HUES48 (cell line): ENCODE data around the gene TIMP1.
A peak's percentile ranks its signal among the peaks of the same experiment; 100 is the strongest.

Experiments used
- H3K27ac ChIP-seq: one replicate; pipeline ENCODE4 v1.7.0; 2013; ENCODE audit warnings: low read depth, low read length, inconsistent platforms
- H3K27me3 ChIP-seq: 2 replicates; pipeline ENCODE4 v1.6.1; 2013; ENCODE audit warnings: mild to moderate bottlenecking, low read length; ENCODE audit not compliant: control insufficient read depth, insufficient read depth
- H3K36me3 ChIP-seq: 2 replicates; pipeline ENCODE4 v1.6.1; 2013; ENCODE audit warnings: low read length; ENCODE audit not compliant: control insufficient read depth, insufficient read depth
- H3K4me1 ChIP-seq: 2 replicates; pipeline ENCODE4 v1.6.1; 2013; ENCODE audit warnings: mild to moderate bottlenecking, low read length; ENCODE audit not compliant: control insufficient read depth, insufficient read depth
- H3K4me3 ChIP-seq: 2 replicates; pipeline ENCODE4 v1.5.1; 2013; ENCODE audit warnings: mild to moderate bottlenecking, low read depth, low read length
- H3K9ac ChIP-seq: 2 replicates; pipeline ENCODE4 v1.6.1; 2013; ENCODE audit warnings: mild to moderate bottlenecking, low read depth, low read length, moderate library complexity
- H3K9me3 ChIP-seq: 2 replicates; pipeline ENCODE4 v1.6.1; 2013; ENCODE audit warnings: low read length; ENCODE audit not compliant: control insufficient read depth, insufficient read depth

Gene TIMP1

GRCh38 chrX:47607091-47607490 lies 24.9 kb downstream of the TIMP1 start:
- H3K4me3 ChIP-seq = no peak overlapping the region
- peaks cover 29% of the 10 kb centered on the region for H3K9me3 ChIP-seq
- H3K36me3 ChIP-seq = no peaks in the 10 kb centered on the region
- H3K27ac ChIP-seq = no peak overlapping the region
- H3K4me1 ChIP-seq = no peaks in the 10 kb centered on the region
- H3K27me3 ChIP-seq = no peaks in the 10 kb centered on the region
- H3K9ac ChIP-seq = no peak overlapping the region

GRCh38 chrX:47608130-47608810 lies 26.0 kb downstream of the TIMP1 start:
- Histone ChIP-seq H3K27me3 (no peaks in the 10 kb centered on the region), H3K27ac (peak overlapping the region; percentile 60), H3K4me3 (no peak overlapping the region), H3K36me3 (no peaks in the 10 kb centered on the region), H3K4me1 (no peaks in the 10 kb centered on the region), H3K9me3 (peaks cover 29% of the 10 kb centered on the region), H3K9ac (no peak overlapping the region)

- peaks cover 35% of the 10 kb centered on the region for H3K9me3 ChIP-seq
- no peak overlapping the region for H3K4me3 ChIP-seq
- no peaks in the 10 kb centered on the region for H3K27me3 ChIP-seq
- H3K9ac ChIP-seq = no peak overlapping the region
- H3K36me3 ChIP-seq = no peaks in the 10 kb centered on the region
- H3K27ac ChIP-seq = no peak overlapping the region
- no peaks in the 10 kb centered on the region for H3K4me1 ChIP-seq
These were observed 28.3 kb downstream of the TIMP1 start for GRCh38 chrX:47610511-47610910.

- H3K4me1 ChIP-seq = no peaks in the 10 kb centered on the region
- H3K27ac ChIP-seq = no peak overlapping the region
- peaks cover 33% of the 10 kb centered on the region for H3K9me3 ChIP-seq
- no peaks in the 10 kb centered on the region for H3K36me3 ChIP-seq
- H3K4me3 ChIP-seq = no peak overlapping the region
- no peak overlapping the region for H3K9ac ChIP-seq
- no peaks in the 10 kb centered on the region for H3K27me3 ChIP-seq
These were observed 29.3 kb downstream of the TIMP1 start for GRCh38 chrX:47611489-47611888.

- H3K36me3 ChIP-seq = no peaks in the 10 kb centered on the region
- H3K27ac ChIP-seq = no peak overlapping the region
- no peaks in the 10 kb centered on the region for H3K27me3 ChIP-seq
- H3K9ac ChIP-seq = no peak overlapping the region
- H3K4me1 ChIP-seq = no peaks in the 10 kb centered on the region
- no peak overlapping the region for H3K4me3 ChIP-seq
- H3K9me3 ChIP-seq = peaks cover 31% of the 10 kb centered on the region
These were observed 29.7 kb downstream of the TIMP1 start for GRCh38 chrX:47611926-47612325.

- peaks cover 30% of the 10 kb centered on the region for H3K9me3 ChIP-seq
- H3K27ac ChIP-seq = no peak overlapping the region
- H3K9ac ChIP-seq = no peak overlapping the region
- no peaks in the 10 kb centered on the region for H3K4me1 ChIP-seq
- no peak overlapping the region for H3K4me3 ChIP-seq
- no peaks in the 10 kb centered on the region for H3K36me3 ChIP-seq
- no peaks in the 10 kb centered on the region for H3K27me3 ChIP-seq
These were observed 30.2 kb downstream of the TIMP1 start for GRCh38 chrX:47612418-47612817.

- Histone ChIP-seq H3K36me3 (no peaks in the 10 kb centered on the region), H3K4me1 (no peaks in the 10 kb centered on the region), H3K27me3 (no peaks in the 10 kb centered on the region), H3K9me3 (peaks cover 32% of the 10 kb centered on the region), H3K27ac (no peak overlapping the region), H3K4me3 (no peak overlapping the region), H3K9ac (no peak overlapping the region)
These were observed 30.8 kb downstream of the TIMP1 start for GRCh38 chrX:47613082-47613481.

- no peaks in the 10 kb centered on the region for H3K4me1 ChIP-seq
- H3K27ac ChIP-seq = no peak overlapping the region
- H3K36me3 ChIP-seq = no peaks in the 10 kb centered on the region
These were observed 32.4 kb downstream of the TIMP1 start for GRCh38 chrX:47614618-47615017.

GRCh38 chrX:47618923-47619485 lies 36.8 kb downstream of the TIMP1 start:
- peak overlapping the region; percentile 54 for H3K4me3 ChIP-seq
- no peaks in the 10 kb centered on the region for H3K27me3 ChIP-seq
- H3K9ac ChIP-seq = no peak overlapping the region

More at GRCh38 chrX:47614618-47615017, 32.4 kb downstream of the TIMP1 start:
- Histone ChIP-seq H3K4me3 (no peak overlapping the region), H3K27me3 (no peaks in the 10 kb centered on the region), H3K9me3 (peaks cover 29% of the 10 kb centered on the region), H3K9ac (no peak overlapping the region)

GRCh38 chrX:47619486-47620302 lies 37.5 kb downstream of the TIMP1 start, which contains the start of gene SYN1:
Gene SYN1, minus strand, starts transcription at chrX:47619857. Its CDS starts 129 bp downstream, at chrX:47619728.
- Histone ChIP-seq H3K9me3 (peaks cover 23% of the 10 kb centered on the region), H3K4me1 (no peaks in the 10 kb centered on the region), H3K27ac (no peak within 1 kb of the TSS), H3K4me3 (peak within 1 kb of the TSS; percentile 57), H3K27me3 (no peaks in the 10 kb centered on the region), H3K9ac (no peak within 1 kb of the TSS), H3K36me3 (no peaks in the 10 kb centered on the region)

More at GRCh38 chrX:47618923-47619485, 36.8 kb downstream of the TIMP1 start:
- peaks cover 20% of the 10 kb centered on the region for H3K9me3 ChIP-seq
- no peak overlapping the region for H3K27ac ChIP-seq
- no peaks in the 10 kb centered on the region for H3K36me3 ChIP-seq
- no peaks in the 10 kb centered on the region for H3K4me1 ChIP-seq

GRCh38 chrX:47620303-47620685 lies 38.1 kb downstream of the TIMP1 start:
- no peaks in the 10 kb centered on the region for H3K36me3 ChIP-seq
- H3K27me3 ChIP-seq = no peaks in the 10 kb centered on the region
- H3K9ac ChIP-seq = no peak overlapping the region
- H3K9me3 ChIP-seq = peaks cover 26% of the 10 kb centered on the region
- no peak overlapping the region for H3K27ac ChIP-seq
- no peaks in the 10 kb centered on the region for H3K4me1 ChIP-seq
- H3K4me3 ChIP-seq = peak overlapping the region; percentile 57
